ENCODE data around the gene MRPL32.

The MRPL32 gene

DNA sequence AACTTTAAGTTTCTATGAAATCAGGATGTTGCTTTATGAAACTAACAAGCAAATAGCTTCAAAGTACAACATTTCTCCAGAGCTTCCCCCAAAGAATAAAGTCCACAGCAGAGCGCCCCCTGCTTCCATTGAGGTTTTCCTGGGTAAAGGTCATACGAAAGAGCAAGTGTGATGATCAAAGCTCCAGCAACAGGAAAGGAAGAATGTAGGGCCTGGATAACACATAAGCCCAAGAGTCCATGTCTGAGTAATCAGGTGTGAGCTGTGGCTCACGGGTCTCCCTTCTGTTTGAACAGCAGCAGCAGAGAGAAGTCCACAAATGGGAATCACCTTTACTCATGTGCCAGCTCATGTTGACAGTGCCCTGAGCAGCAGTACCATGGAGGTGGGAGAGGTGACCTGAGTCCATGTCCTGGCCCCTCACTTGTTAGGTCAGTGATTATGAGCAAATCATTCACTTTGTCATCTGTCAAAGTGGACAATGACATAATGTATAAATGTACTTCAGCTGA is 50.5 kb downstream of the MRPL32 start:
- Histone ChIP-seq H3K4me3 (ENCODE audit: low read length in 2 of 2) (no peak overlapping the region), H3K27ac (ENCODE audit: low read depth in 2 of 2, low read length in 2 of 2) (no peak overlapping the region), H3K9me3 (ENCODE audit: control insufficient read depth in 2 of 2, low read length in 2 of 2) (no peaks in the 10 kb centered on the region), H3K36me3 (ENCODE audit: control insufficient read depth in 2 of 2, insufficient read depth in 2 of 2, low read length in 2 of 2) (no peaks in the 10 kb centered on the region), H3K4me1 (ENCODE audit: control insufficient read depth in 2 of 2, insufficient read depth in 2 of 2, low read length in 2 of 2) (no peaks in the 10 kb centered on the region), H3K27me3 (ENCODE audit: control insufficient read depth in 2 of 2, insufficient read depth in 2 of 2, low read length in 2 of 2) (no peaks in the 10 kb centered on the region), H3K9ac (ENCODE audit: low read depth in 1 of 2, low read length in 2 of 2) (no peak overlapping the region)

DNA sequence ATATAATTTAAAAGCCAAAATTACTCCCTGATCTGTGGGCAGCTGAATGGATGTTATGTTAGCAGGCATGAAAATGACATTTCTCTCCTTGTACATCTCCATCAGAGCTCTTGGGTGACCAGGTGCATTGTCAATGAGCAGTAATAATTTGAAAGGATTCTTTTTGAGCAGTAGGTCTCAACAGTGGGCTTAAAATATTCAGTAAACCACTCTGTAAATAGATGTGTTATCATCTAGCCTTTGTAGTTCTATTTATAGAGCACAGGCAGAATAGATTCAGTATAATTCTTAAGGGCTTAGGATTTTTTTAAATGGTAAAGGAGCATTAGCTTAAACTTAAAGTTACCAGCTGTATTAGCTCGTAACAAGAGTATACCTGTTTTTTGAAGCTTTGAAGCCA is 52.0 kb downstream of the MRPL32 start:
- H3K4me3 ChIP-seq (ENCODE audit: low read length in 2 of 2): no peak overlapping the region
- no peaks in the 10 kb centered on the region for H3K36me3 ChIP-seq (ENCODE audit: control insufficient read depth in 2 of 2, insufficient read depth in 2 of 2, low read length in 2 of 2)
- H3K9ac ChIP-seq (ENCODE audit: low read depth in 1 of 2, low read length in 2 of 2): no peak overlapping the region
- H3K27ac ChIP-seq (ENCODE audit: low read depth in 2 of 2, low read length in 2 of 2): no peak overlapping the region
- no peaks in the 10 kb centered on the region for H3K9me3 ChIP-seq (ENCODE audit: control insufficient read depth in 2 of 2, low read length in 2 of 2)
- H3K27me3 ChIP-seq (ENCODE audit: control insufficient read depth in 2 of 2, insufficient read depth in 2 of 2, low read length in 2 of 2): no peaks in the 10 kb centered on the region
- H3K4me1 ChIP-seq (ENCODE audit: control insufficient read depth in 2 of 2, insufficient read depth in 2 of 2, low read length in 2 of 2): no peaks in the 10 kb centered on the region

DNA sequence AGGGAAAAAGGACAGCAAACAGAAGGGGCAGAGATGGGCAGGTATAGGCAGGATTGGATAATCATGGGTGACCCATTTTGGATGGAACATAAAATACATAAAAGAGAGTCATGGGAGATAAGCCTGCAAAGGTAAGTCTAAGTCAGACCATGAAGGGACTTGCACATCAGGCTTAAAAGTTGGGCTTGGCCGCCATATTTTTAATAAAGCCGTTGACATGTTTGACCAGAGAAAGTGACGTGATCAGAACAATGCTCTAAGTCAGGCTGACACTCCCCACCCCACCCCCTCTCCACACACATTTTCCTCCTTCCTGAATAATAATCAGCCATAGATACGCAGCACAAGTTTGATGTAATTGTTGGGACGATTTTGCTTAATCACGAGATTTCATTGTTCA is 54.0 kb downstream of the MRPL32 start:
- no peaks in the 10 kb centered on the region for H3K27me3 ChIP-seq (ENCODE audit: control insufficient read depth in 2 of 2, insufficient read depth in 2 of 2, low read length in 2 of 2)
- H3K27ac ChIP-seq (ENCODE audit: low read depth in 2 of 2, low read length in 2 of 2): no peak overlapping the region
- no peaks in the 10 kb centered on the region for H3K9me3 ChIP-seq (ENCODE audit: control insufficient read depth in 2 of 2, low read length in 2 of 2)
- H3K36me3 ChIP-seq (ENCODE audit: control insufficient read depth in 2 of 2, insufficient read depth in 2 of 2, low read length in 2 of 2): no peaks in the 10 kb centered on the region
- H3K9ac ChIP-seq (ENCODE audit: low read depth in 1 of 2, low read length in 2 of 2): no peak overlapping the region
- no peaks in the 10 kb centered on the region for H3K4me1 ChIP-seq (ENCODE audit: control insufficient read depth in 2 of 2, insufficient read depth in 2 of 2, low read length in 2 of 2)
- H3K4me3 ChIP-seq (ENCODE audit: low read length in 2 of 2): no peak overlapping the region

DNA sequence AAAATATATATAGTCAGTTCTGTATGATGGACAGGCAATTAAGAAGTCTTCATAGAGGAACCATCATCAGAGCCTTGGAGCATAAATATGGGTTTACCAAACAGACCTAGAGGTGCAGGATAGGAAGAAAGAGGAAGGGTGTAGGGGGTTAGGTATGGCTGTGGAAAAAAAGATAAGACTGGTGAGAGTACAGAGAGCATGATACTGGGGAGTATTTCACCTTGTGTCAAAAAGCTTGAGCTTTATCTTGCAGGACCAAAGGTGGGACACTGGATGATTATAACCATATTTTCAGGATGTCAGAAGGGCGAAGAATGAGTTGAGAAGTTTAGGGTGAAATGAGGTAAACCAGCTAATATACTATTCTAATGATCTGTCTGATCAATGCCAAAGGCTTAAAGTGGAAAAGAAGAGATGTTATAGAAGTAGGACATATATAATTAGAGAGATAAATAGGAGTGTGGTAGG is 54.6 kb downstream of the MRPL32 start:
- Histone ChIP-seq H3K9ac (ENCODE audit: low read depth in 1 of 2, low read length in 2 of 2) (no peak overlapping the region), H3K4me3 (ENCODE audit: low read length in 2 of 2) (no peak overlapping the region), H3K9me3 (ENCODE audit: control insufficient read depth in 2 of 2, low read length in 2 of 2) (no peaks in the 10 kb centered on the region), H3K27me3 (ENCODE audit: control insufficient read depth in 2 of 2, insufficient read depth in 2 of 2, low read length in 2 of 2) (no peaks in the 10 kb centered on the region), H3K36me3 (ENCODE audit: control insufficient read depth in 2 of 2, insufficient read depth in 2 of 2, low read length in 2 of 2) (no peaks in the 10 kb centered on the region), H3K27ac (ENCODE audit: low read depth in 2 of 2, low read length in 2 of 2) (no peak overlapping the region), H3K4me1 (ENCODE audit: control insufficient read depth in 2 of 2, insufficient read depth in 2 of 2, low read length in 2 of 2) (no peaks in the 10 kb centered on the region)

All from mucosa of rectum (tissue), 2 donors.